Astrocyte of the spinal cord (primary cell): ENCODE results near the gene DIP2C.

Experiments
- DNase-seq: peaks from one replicate; pipeline ENCODE4 v3.0.0; 2011; ENCODE audit warnings: low read depth, low spot score
- H3K4me3 ChIP-seq: 2 replicates; pipeline ENCODE4 v1.5.1; 2011; ENCODE audit warnings: low read depth, mild to moderate bottlenecking, low read length, moderate library complexity
- CTCF ChIP-seq: IDR thresholded peaks from 2 replicates; pipeline ENCODE4 v1.5.1; 2012; ENCODE audit warnings: low read depth, mild to moderate bottlenecking, low read length, inconsistent platforms
- in situ Hi-C: cut with HindIII; loops from 2 replicates; pipeline ENCODE4 v1.10.0; 2017; ENCODE audit warnings: low sequenced_read_pairs

DIP2C gene

GRCh38 chr10:522350-522749 lies 167.1 kb downstream of the DIP2C start:
- no peak for TF ChIP-seq CTCF
- H3K4me3 ChIP-seq, result no peak overlapping the region
- DNase-seq, result no peak
- in situ Hi-C loops, result no loop called here

- no peak overlapping the region for H3K4me3 ChIP-seq
- DNase-seq, result no peak
- TF ChIP-seq CTCF, result no peak
- in situ Hi-C loops, result no loop called here
Observed at GRCh38 chr10:521261-522250, 167.9 kb downstream of the DIP2C start.

- H3K4me3 ChIP-seq, result no peak overlapping the region
- no peak for DNase-seq
- no peak for TF ChIP-seq CTCF
- in situ Hi-C loops, result no loop called here
Observed at GRCh38 chr10:520402-520787, 169.1 kb downstream of the DIP2C start.

GRCh38 chr10:519716-520401 lies 169.6 kb downstream of the DIP2C start:
- TF ChIP-seq CTCF, result no peak
- in situ Hi-C loops, result no loop called here
- no peak for DNase-seq
- no peak overlapping the region for H3K4me3 ChIP-seq

GRCh38 chr10:519055-519715 lies 170.3 kb downstream of the DIP2C start:
- DNase-seq, result no peak
- no peak for TF ChIP-seq CTCF
- no peak overlapping the region for H3K4me3 ChIP-seq
- in situ Hi-C loops, result no loop called here

- in situ Hi-C loops, result no loop called here
- DNase-seq, result no peak
- no peak for TF ChIP-seq CTCF
Observed at GRCh38 chr10:517872-518475, 171.5 kb downstream of the DIP2C start.

More at GRCh38 chr10:517872-518475, 171.5 kb downstream of the DIP2C start:
- no peak overlapping the region for H3K4me3 ChIP-seq
